SIG-M5 (cell line): ENCODE data around the gene DUSP10.

Experiments
- DNase-seq: peaks from one replicate; lab custom pipeline; 2025; lab: John Stamatoyannopoulos, UW

The DUSP10 gene

GRCh38 chr1:221765527-221765926, 23.6 kb upstream of the DUSP10 start:
- no peak for DNase-seq

- DNase-seq, result no peak
Measured at GRCh38 chr1:221762121-221762520, 20.2 kb upstream of the DUSP10 start.

- no peak for DNase-seq
Measured at GRCh38 chr1:221761354-221762002, 19.6 kb upstream of the DUSP10 start.

DNA sequence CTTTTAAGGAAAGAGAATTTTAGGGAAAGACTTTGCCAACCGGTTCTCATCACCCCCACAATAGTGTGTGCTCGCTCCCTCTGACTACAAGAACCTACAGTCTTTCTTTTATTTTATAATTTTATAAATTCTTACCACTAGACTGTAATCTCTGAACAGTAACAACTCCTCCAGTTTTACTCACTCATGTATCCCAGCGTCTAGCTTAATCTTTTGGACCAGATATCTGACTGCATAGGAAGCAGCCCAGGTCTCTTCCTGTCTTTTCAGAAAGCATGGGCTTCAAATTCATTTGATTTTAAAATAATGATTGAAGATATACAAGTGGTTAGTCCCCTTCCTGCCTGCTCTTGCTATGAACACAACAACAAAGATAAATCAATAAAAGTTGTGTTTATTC, 19.0 kb upstream of the DUSP10 start:
- DNase-seq, result no peak

DNA sequence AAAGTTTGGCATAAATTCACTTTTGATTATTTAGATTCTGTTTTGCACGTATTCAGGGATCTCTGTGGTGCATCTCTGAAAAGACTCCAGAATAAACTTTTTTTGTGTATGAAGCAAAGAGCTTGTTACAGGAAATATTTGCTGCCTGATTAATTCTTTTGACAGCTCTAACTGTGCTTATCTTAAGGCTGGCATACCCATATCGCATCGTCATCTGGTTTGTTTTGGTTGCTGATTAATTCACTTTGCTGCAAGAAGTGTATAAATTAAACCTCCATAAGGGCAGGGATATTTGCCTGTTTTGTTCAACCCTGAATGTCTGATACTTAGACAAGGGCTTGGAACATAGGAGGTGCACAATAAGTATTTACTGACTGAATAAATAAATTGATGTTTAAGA, 17.5 kb upstream of the DUSP10 start:
- DNase-seq, result no peak

DNA sequence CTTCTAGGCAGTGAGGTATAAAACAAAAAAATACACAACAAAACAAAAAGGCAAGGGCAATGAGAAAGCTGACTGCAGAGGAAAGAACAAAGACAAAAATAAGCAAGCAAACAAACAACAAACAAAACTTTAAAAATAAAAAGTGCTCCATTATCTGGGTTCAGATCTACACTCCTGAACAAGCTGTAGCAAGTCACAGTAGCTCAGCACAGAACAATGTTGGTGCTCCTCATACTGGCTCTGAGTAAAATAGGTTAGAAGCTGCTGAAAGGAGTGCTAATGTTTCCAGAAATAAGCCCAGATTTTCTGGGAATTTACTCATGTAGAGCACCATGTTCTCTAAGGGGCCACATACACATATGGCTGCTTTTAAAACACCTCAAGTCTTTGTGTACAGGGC, 16.6 kb upstream of the DUSP10 start:
- DNase-seq, result no peak

DNA sequence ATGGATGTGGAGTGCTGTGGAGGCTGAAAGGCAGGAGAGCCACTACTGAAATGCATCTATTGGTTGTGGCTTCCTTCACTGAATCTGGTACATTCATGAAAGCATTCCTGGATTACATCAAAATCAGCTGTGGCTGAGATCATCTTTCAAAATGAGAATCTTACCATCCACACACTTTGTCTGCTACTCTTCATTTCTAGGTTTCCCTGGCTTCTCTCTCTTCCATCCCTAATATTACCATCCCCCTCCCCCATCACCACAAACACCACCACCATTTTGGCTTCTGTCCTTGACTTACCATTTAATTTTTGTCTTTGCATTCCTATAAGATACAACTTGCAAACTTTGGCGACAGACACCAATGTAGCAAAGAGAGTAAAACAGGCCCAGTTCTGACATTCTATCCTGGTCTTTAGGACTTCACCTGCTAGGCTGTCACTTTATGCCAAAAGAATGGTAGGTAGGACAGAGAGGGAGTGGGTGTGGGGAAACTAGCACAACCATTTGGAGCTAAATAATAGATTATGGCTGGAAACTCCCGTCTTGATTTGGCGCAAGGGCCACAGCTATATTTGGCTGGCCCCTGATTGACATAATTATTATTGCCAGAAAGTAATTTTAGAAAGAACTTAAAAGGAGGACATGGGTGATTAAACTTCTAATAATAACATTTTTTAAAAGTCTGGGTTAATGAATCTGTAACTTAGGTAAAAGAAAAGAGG, 15.1 kb upstream of the DUSP10 start:
- no peak for DNase-seq

DNA sequence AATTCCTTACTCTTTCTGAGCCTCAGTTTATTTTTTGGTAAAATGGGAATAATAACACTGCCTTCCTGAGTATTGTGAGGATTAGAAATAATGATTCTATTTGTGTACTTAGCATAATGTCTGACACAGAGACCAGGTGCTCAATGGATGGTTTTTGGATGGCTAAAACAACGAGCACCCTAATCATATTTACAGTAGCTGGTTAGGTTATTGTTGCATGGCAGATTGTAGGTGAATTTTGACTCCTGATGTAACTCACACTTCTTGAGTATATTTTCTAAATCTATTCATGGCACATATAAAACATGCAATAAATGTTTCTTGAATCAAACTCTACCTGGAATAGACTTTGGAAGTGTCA, 11.9 kb upstream of the DUSP10 start:
- DNase-seq, result no peak

DNA sequence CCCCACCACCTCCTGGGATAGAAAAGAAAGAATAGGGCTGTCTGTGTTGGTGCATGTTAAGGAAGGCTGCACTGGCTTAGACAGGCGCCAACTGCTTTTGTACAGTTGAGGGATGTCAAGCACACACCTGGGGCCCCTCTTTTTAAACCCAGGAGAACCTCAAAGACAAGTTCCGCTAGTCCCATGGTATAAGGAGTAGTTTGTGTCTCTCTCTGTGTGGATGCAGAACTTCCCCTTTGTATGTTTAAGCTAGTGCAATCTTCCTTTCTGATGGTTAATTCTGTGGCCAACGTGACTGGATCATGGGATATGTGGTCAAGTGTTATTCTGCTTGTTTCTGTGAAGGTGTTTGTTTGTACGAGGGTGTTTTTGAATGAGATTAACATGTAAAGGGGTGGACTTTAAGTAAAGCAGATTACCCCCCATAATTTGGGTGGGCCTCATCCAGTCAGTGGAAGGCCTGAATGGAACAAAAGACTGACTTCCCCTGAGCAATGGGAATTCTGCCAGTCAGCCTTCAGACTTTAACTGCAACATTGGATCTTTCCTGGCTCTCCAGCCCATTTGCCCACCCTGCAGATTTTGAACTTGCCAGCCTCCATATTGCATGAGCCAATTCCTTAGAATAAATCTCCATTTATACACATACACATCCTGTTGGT, 9.5 kb upstream of the DUSP10 start:
- no peak for DNase-seq

DNA sequence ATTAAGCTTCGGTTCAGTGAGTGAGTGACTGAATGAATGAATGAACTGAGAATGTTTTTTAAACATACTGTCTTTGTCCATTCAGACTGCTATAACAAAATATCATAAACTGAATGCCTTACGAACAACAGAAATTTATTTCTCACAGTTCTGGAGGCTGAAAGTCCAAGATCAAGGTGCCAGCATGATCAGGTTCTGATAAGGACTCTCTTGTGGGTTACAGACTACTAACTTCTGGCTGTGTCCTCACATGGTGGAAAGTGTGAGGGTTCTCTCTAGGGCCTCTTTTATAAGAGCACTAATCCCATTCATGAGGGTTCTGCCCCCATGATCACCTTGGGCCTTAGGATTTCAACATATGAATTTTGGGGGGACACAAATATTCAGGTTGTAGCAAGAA, 7.1 kb upstream of the DUSP10 start:
- DNase-seq, result no peak

- DNase-seq, result no peak
Measured at GRCh38 chr1:221747839-221748238, 6.0 kb upstream of the DUSP10 start.

DNA sequence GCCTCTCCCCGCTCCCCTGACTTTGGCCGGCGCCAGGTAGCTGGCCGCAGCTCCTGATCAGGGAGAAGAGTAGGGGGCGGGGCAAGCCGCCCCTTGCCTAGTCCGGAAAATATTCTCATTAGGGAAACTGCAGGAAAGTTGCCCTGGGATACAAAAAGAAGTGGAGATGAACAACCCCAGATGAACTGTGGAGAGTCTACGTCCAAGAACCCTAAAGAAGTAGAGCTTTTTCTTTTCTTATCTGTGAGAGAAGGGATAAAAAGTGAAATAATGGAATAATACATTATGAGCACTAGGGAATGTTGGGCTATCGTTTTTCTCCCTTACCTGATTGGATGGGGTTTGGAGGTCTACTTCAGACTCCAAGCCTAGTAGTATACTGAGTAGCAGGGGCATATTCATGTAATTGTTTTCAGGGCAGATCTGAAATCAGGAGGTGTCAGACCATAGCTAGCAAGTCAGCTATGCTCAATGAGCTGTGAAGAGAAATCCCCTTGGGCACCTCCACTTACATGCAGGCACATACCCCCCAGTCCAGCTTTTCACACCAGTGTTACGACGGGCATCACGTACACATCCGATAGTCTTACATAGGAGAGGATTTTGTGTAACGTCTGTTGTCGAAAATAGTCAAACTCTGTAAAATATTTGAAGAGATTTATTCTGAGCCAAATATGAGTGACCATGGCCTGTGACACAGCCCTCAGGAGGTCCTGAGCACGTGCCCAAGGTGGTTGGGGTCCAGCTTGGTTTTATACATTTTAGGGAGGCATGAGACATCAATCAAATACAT, 1.7 kb upstream of the DUSP10 start:
- DNase-seq, result no peak

DNA sequence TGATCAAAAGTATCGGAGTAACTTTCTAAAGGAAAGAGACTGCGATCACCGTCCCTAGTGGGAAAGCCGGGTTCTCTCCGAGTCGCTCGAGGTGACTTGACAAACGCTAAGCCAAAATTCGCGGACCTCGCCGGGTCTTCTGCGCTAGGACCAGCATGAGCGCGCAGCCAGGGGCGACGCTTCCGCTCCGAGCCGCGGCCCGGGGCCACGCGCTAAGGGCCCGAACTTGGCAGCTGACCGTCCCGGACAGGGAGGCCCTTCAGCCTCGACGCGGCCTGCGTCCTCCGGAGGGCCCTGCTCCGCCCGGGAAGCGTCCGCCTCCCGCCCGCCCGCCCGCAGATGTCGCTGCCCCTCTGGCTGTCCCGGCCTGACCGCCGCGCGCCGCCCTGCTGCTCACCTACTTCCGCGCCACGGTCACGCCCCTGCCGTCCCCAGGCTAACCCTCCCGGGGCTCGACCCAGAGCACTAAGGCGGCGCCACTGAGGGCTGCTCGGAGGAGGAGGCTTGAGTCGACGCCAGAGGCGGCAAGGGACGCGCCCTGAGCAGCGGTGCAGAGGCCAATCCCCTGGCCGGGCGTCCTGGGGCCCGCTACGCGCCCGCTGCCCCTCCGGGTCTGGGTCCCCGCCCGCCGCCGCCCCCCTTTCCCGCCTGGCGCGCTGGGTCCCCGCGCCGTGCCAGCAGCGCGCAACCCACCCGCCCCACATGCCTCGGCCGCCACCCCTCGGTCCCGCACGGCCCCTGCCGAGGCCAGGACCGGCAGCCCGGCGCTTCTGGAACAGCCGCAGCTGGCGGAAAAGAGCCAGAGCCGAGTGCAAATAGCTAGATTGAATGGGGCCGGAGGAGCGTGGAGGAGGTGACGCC, 896 bp upstream of the DUSP10 start:
- DNase-seq, result no peak

- no peak for DNase-seq
Measured at GRCh38 chr1:221740993-221741702, 741 bp downstream of the DUSP10 start.

GRCh38 chr1:221740369-221740992, 1.4 kb downstream of the DUSP10 start:
- no peak for DNase-seq

DNA sequence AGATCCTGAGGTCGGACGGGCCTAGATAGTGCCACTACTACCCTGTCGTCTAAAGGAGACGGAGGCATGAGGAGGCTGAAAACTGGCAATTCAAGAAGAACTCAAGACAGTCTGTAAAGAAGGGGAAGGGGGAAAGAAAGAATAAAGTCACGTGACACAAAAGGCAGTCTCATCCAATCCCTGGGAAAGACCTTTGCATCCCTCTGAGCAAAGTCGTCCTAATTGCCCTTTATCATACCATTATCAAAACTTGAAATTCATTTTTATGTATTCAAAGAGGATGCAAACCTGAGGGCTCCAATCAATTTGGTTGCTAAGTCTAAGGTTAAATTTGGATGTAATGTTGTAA, 2.2 kb downstream of the DUSP10 start:
- DNase-seq, result no peak

- DNase-seq, result no peak
Measured at GRCh38 chr1:221739018-221739676, 2.7 kb downstream of the DUSP10 start.

- no peak for DNase-seq
Measured at GRCh38 chr1:221736714-221737113, 5.2 kb downstream of the DUSP10 start.

GRCh38 chr1:221735999-221736398, 5.9 kb downstream of the DUSP10 start:
- DNase-seq, result no peak

- DNase-seq, result no peak
Measured at GRCh38 chr1:221734187-221734586, 7.7 kb downstream of the DUSP10 start.
